HEK293T (cell line): ENCODE results near the gene MRPL21.

Source experiments
- ARNT ChIP-seq: fragments of 450-650 bp; IDR thresholded peaks from 2 replicates; pipeline ENCODE4 v1.6.1; 2017; ENCODE audit warnings: mild to moderate bottlenecking
- BHLHE40 ChIP-seq: fragments of 450-650 bp; IDR thresholded peaks from 2 replicates; pipeline ENCODE4 v1.6.1; 2016; ENCODE audit warnings: mild to moderate bottlenecking, moderate library complexity, borderline replicate concordance
- CTBP1 ChIP-seq: fragments of 450-650 bp; IDR thresholded peaks from 2 replicates; pipeline ENCODE4 v1.6.1; 2016; ENCODE audit warnings: borderline replicate concordance
- ELF4 ChIP-seq: fragments of 450-650 bp; IDR thresholded peaks from 2 replicates; pipeline ENCODE4 v1.6.1; 2017; ENCODE audit warnings: antibody characterized with exemption
- FOXM1 ChIP-seq: fragments of 450-650 bp; IDR thresholded peaks from 2 replicates; pipeline ENCODE4 v1.6.1; 2017; ENCODE audit warnings: mild to moderate bottlenecking, borderline replicate concordance
- HDGF ChIP-seq: fragments of 450-650 bp; IDR thresholded peaks from 2 replicates; pipeline ENCODE4 v1.6.1; 2017; ENCODE audit warnings: antibody characterized with exemption, borderline replicate concordance
- L3MBTL2 ChIP-seq: fragments of 450-650 bp; conservative IDR thresholded peaks from 2 replicates; pipeline ENCODE4 v1.6.1; 2016; ENCODE audit warnings: mild to moderate bottlenecking
- NFRKB ChIP-seq: fragments of 450-650 bp; IDR thresholded peaks from 2 replicates; pipeline ENCODE4 v1.6.1; 2016; ENCODE audit warnings: mild to moderate bottlenecking, moderate library complexity
- SP1 ChIP-seq: fragments of 450-650 bp; IDR thresholded peaks from 2 replicates; pipeline ENCODE4 v1.6.1; 2017
- SUZ12 ChIP-seq: fragments of 450-650 bp; IDR thresholded peaks from 2 replicates; pipeline ENCODE4 v1.6.1; 2016; ENCODE audit warnings: mild to moderate bottlenecking
- TARDBP ChIP-seq: fragments of 450-650 bp; IDR thresholded peaks from 2 replicates; pipeline ENCODE4 v1.6.1; 2016

GRCh38 chr11:68867066-68867465 lies 36.6 kb downstream of the MRPL21 start:
- TF ChIP-seq TARDBP (no peak), HDGF (no peak), SUZ12 (no peak), BHLHE40 (no peak), ARNT (no peak), ELF4 (no peak), NFRKB (no peak), SP1 (no peak), L3MBTL2 (no peak), CTBP1 (no peak), FOXM1 (no peak)
